Measurements from ENCODE around the gene IGSF21. TPM values are rescaled to one million over a fixed set of nuclear protein-coding genes. Genes with fewer than 3 reads are reported as not detected.
"Not testable (repeated sequence)": the region's sequence is repeated elsewhere in the genome, so short reads cannot be mapped to it uniquely, and the experiment has no call there.

Gene IGSF21
- total RNA-seq, 2 experiments from 2014 or later: not detected

GRCh38 chr1:18158714-18159113 is 51.1 kb downstream of the IGSF21 start:
- TF ChIP-seq CTCF (IDR thresholded peaks at IDR 0.05): no peak
- intact Hi-C loops (cut with DNase I, micrococcal nuclease): no loop called here
- Histone ChIP-seq H3K27me3 (ENCODE audit: control insufficient read depth in 1 of 2, insufficient read depth in 2 of 2, low read length in 2 of 2) (peaks cover 0 to 5% of the 10 kb centered on the region in 2 experiments), H3K4me3 (ENCODE audit: low read length) (no peak overlapping the region), H3K9me3 (ENCODE audit: control insufficient read depth in 1 of 2, insufficient read depth in 1 of 2, low read length in 2 of 2) (peaks cover 0 to 12% of the 10 kb centered on the region in 2 experiments), H3K36me3 (ENCODE audit: insufficient read depth, low read length) (no peaks in the 10 kb centered on the region), H3K27ac (ENCODE audit: low read depth in 1 of 2, low read length in 2 of 2) (no peak overlapping the region), H3K4me1 (ENCODE audit: insufficient read depth, low read length) (no peaks in the 10 kb centered on the region)
- Mint-ChIP-seq H3K27me3 (peaks cover 9% of the 10 kb centered on the region), H3K4me3 (no peak overlapping the region), H3K36me3 (ENCODE audit: low read depth) (no peaks in the 10 kb centered on the region), H3K4me1 (ENCODE audit: low read depth) (no peaks in the 10 kb centered on the region), H3K9me3 (no peaks in the 10 kb centered on the region), H3K27ac (no peak overlapping the region)
- no peak for DNase-seq
- ATAC-seq (ENCODE audit: poor library complexity): no peak
- POLR2A ChIA-PET: no interaction called here
- CTCF ChIA-PET: no interaction called here

GRCh38 chr1:18160290-18160942 is 52.8 kb downstream of the IGSF21 start:
- Histone ChIP-seq H3K27me3 (ENCODE audit: control insufficient read depth in 1 of 2, insufficient read depth in 2 of 2, low read length in 2 of 2) (peaks cover 0 to 5% of the 10 kb centered on the region in 2 experiments), H3K4me1 (ENCODE audit: insufficient read depth, low read length) (no peaks in the 10 kb centered on the region), H3K27ac (ENCODE audit: low read depth in 1 of 2, low read length in 2 of 2) (no peak overlapping the region), H3K9me3 (ENCODE audit: control insufficient read depth in 1 of 2, insufficient read depth in 1 of 2, low read length in 2 of 2) (peaks cover 0 to 12% of the 10 kb centered on the region in 2 experiments), H3K4me3 (ENCODE audit: low read length) (no peak overlapping the region), H3K36me3 (ENCODE audit: insufficient read depth, low read length) (no peaks in the 10 kb centered on the region)
- TF ChIP-seq CTCF (IDR thresholded peaks at IDR 0.05): no peak
- Mint-ChIP-seq H3K4me1 (ENCODE audit: low read depth) (no peaks in the 10 kb centered on the region), H3K36me3 (ENCODE audit: low read depth) (no peaks in the 10 kb centered on the region), H3K27ac (no peak overlapping the region), H3K4me3 (no peak overlapping the region), H3K27me3 (peaks cover 8% of the 10 kb centered on the region), H3K9me3 (no peaks in the 10 kb centered on the region)
- CTCF ChIA-PET: no interaction called here
- ATAC-seq (ENCODE audit: poor library complexity): no peak
- peak in 3 of 14 experiments; percentile 30 to 57 (median 39) for DNase-seq
- POLR2A ChIA-PET: no interaction called here
- intact Hi-C loops (cut with DNase I, micrococcal nuclease): no loop called here

GRCh38 chr1:18161690-18162089 is 54.1 kb downstream of the IGSF21 start:
- Histone ChIP-seq H3K27me3 (ENCODE audit: control insufficient read depth in 1 of 2, insufficient read depth in 2 of 2, low read length in 2 of 2) (peaks cover 0 to 5% of the 10 kb centered on the region in 2 experiments), H3K4me3 (ENCODE audit: low read length) (no peak overlapping the region), H3K9me3 (ENCODE audit: control insufficient read depth in 1 of 2, insufficient read depth in 1 of 2, low read length in 2 of 2) (peaks cover 0 to 12% of the 10 kb centered on the region in 2 experiments), H3K27ac (ENCODE audit: low read depth in 1 of 2, low read length in 2 of 2) (no peak overlapping the region), H3K36me3 (ENCODE audit: insufficient read depth, low read length) (no peaks in the 10 kb centered on the region), H3K4me1 (ENCODE audit: insufficient read depth, low read length) (no peaks in the 10 kb centered on the region)
- intact Hi-C loops (cut with DNase I, micrococcal nuclease): no loop called here
- ChIA-PET POLR2A (no interaction called here), CTCF (no interaction called here)
- TF ChIP-seq CTCF (IDR thresholded peaks at IDR 0.05): no peak
- Mint-ChIP-seq H3K27me3 (peaks cover 10% of the 10 kb centered on the region), H3K27ac (no peak overlapping the region), H3K4me1 (ENCODE audit: low read depth) (no peaks in the 10 kb centered on the region), H3K36me3 (ENCODE audit: low read depth) (no peaks in the 10 kb centered on the region), H3K4me3 (no peak overlapping the region), H3K9me3 (no peaks in the 10 kb centered on the region)
- DNase-seq: no peak
- no peak for ATAC-seq (ENCODE audit: poor library complexity)

GRCh38 chr1:18165640-18166039 is 58.0 kb downstream of the IGSF21 start:
- POLR2A ChIA-PET; H3K4me3 Mint-ChIP-seq; H3K4me1 Mint-ChIP-seq (ENCODE audit: low read depth); H3K4me3 ChIP-seq (ENCODE audit: low read length); H3K36me3 ChIP-seq (ENCODE audit: insufficient read depth, low read length); H3K27ac ChIP-seq (ENCODE audit: low read depth in 1 of 2, low read length in 2 of 2); CTCF ChIA-PET; intact Hi-C loops (cut with DNase I, micrococcal nuclease); H3K36me3 Mint-ChIP-seq (ENCODE audit: low read depth); DNase-seq; H3K27ac Mint-ChIP-seq; H3K9me3 Mint-ChIP-seq; ATAC-seq (ENCODE audit: poor library complexity); H3K9me3 ChIP-seq (ENCODE audit: control insufficient read depth in 1 of 2, insufficient read depth in 1 of 2, low read length in 2 of 2); H3K4me1 ChIP-seq (ENCODE audit: insufficient read depth, low read length); H3K27me3 ChIP-seq (ENCODE audit: control insufficient read depth in 1 of 2, insufficient read depth in 2 of 2, low read length in 2 of 2): not testable (repeated sequence)
- peaks cover 11% of the 10 kb centered on the region for H3K27me3 Mint-ChIP-seq

Data from CD4-positive, alpha-beta T cell (primary cell).